KMS-11 (cell line): ENCODE results near the gene ZRANB2.

Source experiments
- H2AFZ ChIP-seq: fragments of 200-600 bp; sonication (generic); 2 replicates; pipeline ENCODE4 v1.6.1; 2016; ENCODE audit warnings: antibody characterized with exemption, mixed run types, low read depth
- H3K27ac ChIP-seq: fragments of 200-600 bp; sonication (generic); 2 replicates; pipeline ENCODE4 v1.6.1; 2016; ENCODE audit warnings: mild to moderate bottlenecking, mixed run types
- H3K27me3 ChIP-seq: fragments of 200-600 bp; sonication (generic); 2 replicates; pipeline ENCODE4 v1.6.1; 2017; ENCODE audit warnings: mild to moderate bottlenecking, low read depth, mixed run types, moderate library complexity; ENCODE audit not compliant: insufficient read depth
- H3K36me3 ChIP-seq: fragments of 200-600 bp; sonication (generic); 2 replicates; pipeline ENCODE4 v1.6.1; 2017; ENCODE audit warnings: mild to moderate bottlenecking, mixed run types; ENCODE audit not compliant: insufficient read depth
- H3K4me1 ChIP-seq: fragments of 200-600 bp; sonication (generic); 2 replicates; pipeline ENCODE4 v1.6.1; 2016; ENCODE audit warnings: mild to moderate bottlenecking, low read depth, mixed run types; ENCODE audit not compliant: poor library complexity, severe bottlenecking
- H3K4me2 ChIP-seq: fragments of 200-600 bp; sonication (generic); 2 replicates; pipeline ENCODE4 v1.7.0; 2016; ENCODE audit warnings: mild to moderate bottlenecking, mixed run types
- H3K4me3 ChIP-seq: fragments of 200-600 bp; sonication (generic); IDR thresholded peaks from 2 replicates; pipeline ENCODE4 v1.6.1; 2017; ENCODE audit warnings: low read depth, low read length, mixed read lengths; ENCODE audit not compliant: insufficient read depth
- H3K79me2 ChIP-seq: fragments of 200-600 bp; sonication (generic); 2 replicates; pipeline ENCODE4 v1.6.1; 2016; ENCODE audit warnings: low read depth, mixed run types; ENCODE audit not compliant: insufficient read depth
- H3K9ac ChIP-seq: fragments of 200-600 bp; sonication (generic); 2 replicates; pipeline ENCODE4 v1.6.1; 2016; ENCODE audit warnings: mild to moderate bottlenecking, mixed run types
- H4K20me1 ChIP-seq: fragments of 200-600 bp; sonication (generic); 2 replicates; pipeline ENCODE4 v1.6.1; 2016; ENCODE audit warnings: mild to moderate bottlenecking, mixed run types; ENCODE audit not compliant: insufficient read depth
- TF ChIP-seq, protein P1 (sequence below): fragments of 200-600 bp; sonication (generic); conservative IDR thresholded peaks from 2 replicates; pipeline ENCODE4 v1.6.1; 2017; ENCODE audit warnings: low read depth, mild to moderate bottlenecking, antibody characterized with exemption, low read length, moderate library complexity, mixed read lengths

Gene ZRANB2

GRCh38 chr1:71106658-71107322 lies 26.0 kb upstream of the ZRANB2 start:
- no peaks in the 10 kb centered on the region for H3K27me3 ChIP-seq
- no peak overlapping the region for H2AFZ ChIP-seq
- no peak overlapping the region for H3K9ac ChIP-seq
- H4K20me1 ChIP-seq, result no peaks in the 10 kb centered on the region
- H3K4me3 ChIP-seq, result no peak overlapping the region
- TF ChIP-seq, protein P1, sequence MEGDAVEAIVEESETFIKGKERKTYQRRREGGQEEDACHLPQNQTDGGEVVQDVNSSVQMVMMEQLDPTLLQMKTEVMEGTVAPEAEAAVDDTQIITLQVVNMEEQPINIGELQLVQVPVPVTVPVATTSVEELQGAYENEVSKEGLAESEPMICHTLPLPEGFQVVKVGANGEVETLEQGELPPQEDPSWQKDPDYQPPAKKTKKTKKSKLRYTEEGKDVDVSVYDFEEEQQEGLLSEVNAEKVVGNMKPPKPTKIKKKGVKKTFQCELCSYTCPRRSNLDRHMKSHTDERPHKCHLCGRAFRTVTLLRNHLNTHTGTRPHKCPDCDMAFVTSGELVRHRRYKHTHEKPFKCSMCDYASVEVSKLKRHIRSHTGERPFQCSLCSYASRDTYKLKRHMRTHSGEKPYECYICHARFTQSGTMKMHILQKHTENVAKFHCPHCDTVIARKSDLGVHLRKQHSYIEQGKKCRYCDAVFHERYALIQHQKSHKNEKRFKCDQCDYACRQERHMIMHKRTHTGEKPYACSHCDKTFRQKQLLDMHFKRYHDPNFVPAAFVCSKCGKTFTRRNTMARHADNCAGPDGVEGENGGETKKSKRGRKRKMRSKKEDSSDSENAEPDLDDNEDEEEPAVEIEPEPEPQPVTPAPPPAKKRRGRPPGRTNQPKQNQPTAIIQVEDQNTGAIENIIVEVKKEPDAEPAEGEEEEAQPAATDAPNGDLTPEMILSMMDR, result no peak
- H3K4me2 ChIP-seq, result no peak overlapping the region
- H3K27ac ChIP-seq, result no peak overlapping the region
- no peaks in the 10 kb centered on the region for H3K79me2 ChIP-seq
- H3K4me1 ChIP-seq, result no peaks in the 10 kb centered on the region
- H3K36me3 ChIP-seq, result no peaks in the 10 kb centered on the region

DNA sequence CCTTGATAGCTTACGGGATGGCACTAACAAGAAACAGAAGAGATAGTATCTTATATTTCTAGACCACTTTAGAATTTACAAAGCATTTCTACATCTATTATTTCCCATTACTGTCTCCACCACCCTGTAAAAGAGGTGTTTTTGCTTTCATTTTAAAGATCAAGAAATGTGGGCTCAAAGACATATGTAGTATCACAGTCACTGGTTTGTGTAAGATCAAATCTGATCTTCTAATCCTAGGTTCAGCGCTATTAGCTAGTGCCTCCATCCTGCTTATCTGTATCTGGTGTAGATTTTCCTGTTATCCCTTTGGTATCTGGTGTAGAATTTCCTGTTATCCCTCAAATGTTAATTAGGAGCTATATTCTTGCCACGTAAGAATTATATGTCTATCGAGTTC lies 23.6 kb upstream of the ZRANB2 start:
- no peaks in the 10 kb centered on the region for H3K36me3 ChIP-seq
- no peak overlapping the region for H2AFZ ChIP-seq
- no peak overlapping the region for H3K9ac ChIP-seq
- no peak overlapping the region for H3K4me2 ChIP-seq
- H3K27ac ChIP-seq, result no peak overlapping the region
- H3K27me3 ChIP-seq, result no peaks in the 10 kb centered on the region
- H3K4me3 ChIP-seq, result no peak overlapping the region
- no peaks in the 10 kb centered on the region for H4K20me1 ChIP-seq
- no peaks in the 10 kb centered on the region for H3K4me1 ChIP-seq
- H3K79me2 ChIP-seq, result no peaks in the 10 kb centered on the region
- TF ChIP-seq, protein P1, result no peak

- H3K27me3 ChIP-seq, result no peaks in the 10 kb centered on the region
- no peak overlapping the region for H3K9ac ChIP-seq
- no peak overlapping the region for H3K27ac ChIP-seq
- H3K4me2 ChIP-seq, result no peak overlapping the region
- no peak overlapping the region for H2AFZ ChIP-seq
- no peaks in the 10 kb centered on the region for H3K36me3 ChIP-seq
- H3K4me1 ChIP-seq, result no peaks in the 10 kb centered on the region
- no peaks in the 10 kb centered on the region for H3K79me2 ChIP-seq
- TF ChIP-seq, protein P1, result no peak
- H4K20me1 ChIP-seq, result no peaks in the 10 kb centered on the region
- H3K4me3 ChIP-seq, result no peak overlapping the region
These were observed 21.1 kb upstream of the ZRANB2 start for GRCh38 chr1:71101839-71102376.

DNA sequence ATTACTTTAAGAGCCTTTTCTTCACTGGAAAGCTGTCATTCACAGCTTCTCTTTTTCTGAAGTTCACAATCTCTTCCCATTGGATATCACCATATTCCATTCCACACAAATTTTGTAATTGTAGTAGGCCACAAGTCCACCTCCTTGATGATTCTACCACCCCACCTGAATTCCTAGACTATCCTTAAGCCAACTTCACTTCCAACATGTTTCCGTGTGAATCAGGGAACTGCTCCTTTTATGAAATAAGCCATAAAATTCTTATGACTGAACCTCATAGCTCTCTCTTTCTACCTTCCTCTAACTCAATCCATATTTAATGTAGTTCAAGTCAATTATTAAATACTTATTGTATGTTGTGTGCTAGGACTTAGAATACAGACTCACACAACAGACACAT lies 16.6 kb upstream of the ZRANB2 start:
- Histone ChIP-seq H3K9ac (no peak overlapping the region), H3K27ac (no peak overlapping the region), H3K4me3 (no peak overlapping the region), H2AFZ (no peak overlapping the region), H3K27me3 (no peaks in the 10 kb centered on the region), H4K20me1 (no peaks in the 10 kb centered on the region), H3K79me2 (no peaks in the 10 kb centered on the region), H3K4me2 (no peak overlapping the region), H3K36me3 (no peaks in the 10 kb centered on the region), H3K4me1 (no peaks in the 10 kb centered on the region)
- TF ChIP-seq, protein P1, result no peak
